SH-SY5Y (cell line): ENCODE measurements around the gene KCNMB1.

Source experiments
- GATA2 ChIP-seq: IDR thresholded peaks from 2 replicates; pipeline ENCODE4 v1.6.1; 2011; ENCODE audit warnings: mild to moderate bottlenecking, low read depth, low read length
- GATA3 ChIP-seq: IDR thresholded peaks from 2 replicates; pipeline ENCODE4 v1.6.1; 2011; ENCODE audit warnings: low read depth, mild to moderate bottlenecking, low read length, moderate library complexity

DNA sequence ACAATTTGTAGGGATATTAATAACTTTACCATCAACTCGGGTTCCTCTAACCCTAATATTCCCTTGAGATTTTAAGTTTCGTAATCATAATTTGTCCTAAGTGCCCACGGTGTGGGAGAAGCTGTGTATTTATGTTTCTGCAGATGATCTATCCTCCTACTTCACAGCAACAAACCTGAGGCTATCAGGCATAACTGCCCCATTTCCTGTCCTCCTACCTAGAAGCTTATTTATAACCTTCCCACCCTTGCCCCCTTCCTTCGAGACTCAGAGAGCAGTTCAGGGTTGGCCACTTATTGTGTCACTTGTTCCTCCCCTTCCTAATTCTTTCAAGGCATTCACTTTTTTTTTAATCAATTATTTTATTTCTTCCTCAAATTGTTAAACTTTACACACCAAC lies 62.0 kb downstream of the KCNMB1 start:
- TF ChIP-seq GATA3 (no peak), GATA2 (no peak)
